NCI-H774 (cell line): ENCODE results near the gene YPEL2.

Source experiments
- DNase-seq: peaks from one replicate; lab custom pipeline; 2025; lab: John Stamatoyannopoulos, UW

YPEL2 gene

GRCh38 chr17:59357219-59357697 is 25.8 kb downstream of the YPEL2 start:
- no peak for DNase-seq

DNA sequence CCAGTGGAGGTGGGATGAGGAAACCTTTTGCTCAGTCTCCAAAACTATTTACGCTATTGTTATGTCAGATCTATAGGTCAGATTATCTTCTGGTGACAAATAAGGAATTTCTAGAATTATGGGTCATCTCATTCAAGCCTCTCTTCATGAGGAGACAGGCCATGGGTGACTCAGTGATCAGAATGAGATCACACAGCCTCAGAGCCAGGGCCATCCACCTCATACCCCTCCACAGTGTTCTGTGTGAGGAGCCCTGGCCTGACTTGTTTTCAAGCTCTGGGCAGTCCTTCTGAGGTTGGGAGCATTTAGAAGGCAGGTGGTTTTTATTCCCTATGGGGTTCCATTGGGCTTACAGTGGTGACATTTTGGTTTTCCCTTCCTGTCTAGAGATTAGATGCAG is 26.5 kb downstream of the YPEL2 start:
- DNase-seq: no peak

GRCh38 chr17:59361386-59361785 is 29.9 kb downstream of the YPEL2 start:
- no peak for DNase-seq

DNA sequence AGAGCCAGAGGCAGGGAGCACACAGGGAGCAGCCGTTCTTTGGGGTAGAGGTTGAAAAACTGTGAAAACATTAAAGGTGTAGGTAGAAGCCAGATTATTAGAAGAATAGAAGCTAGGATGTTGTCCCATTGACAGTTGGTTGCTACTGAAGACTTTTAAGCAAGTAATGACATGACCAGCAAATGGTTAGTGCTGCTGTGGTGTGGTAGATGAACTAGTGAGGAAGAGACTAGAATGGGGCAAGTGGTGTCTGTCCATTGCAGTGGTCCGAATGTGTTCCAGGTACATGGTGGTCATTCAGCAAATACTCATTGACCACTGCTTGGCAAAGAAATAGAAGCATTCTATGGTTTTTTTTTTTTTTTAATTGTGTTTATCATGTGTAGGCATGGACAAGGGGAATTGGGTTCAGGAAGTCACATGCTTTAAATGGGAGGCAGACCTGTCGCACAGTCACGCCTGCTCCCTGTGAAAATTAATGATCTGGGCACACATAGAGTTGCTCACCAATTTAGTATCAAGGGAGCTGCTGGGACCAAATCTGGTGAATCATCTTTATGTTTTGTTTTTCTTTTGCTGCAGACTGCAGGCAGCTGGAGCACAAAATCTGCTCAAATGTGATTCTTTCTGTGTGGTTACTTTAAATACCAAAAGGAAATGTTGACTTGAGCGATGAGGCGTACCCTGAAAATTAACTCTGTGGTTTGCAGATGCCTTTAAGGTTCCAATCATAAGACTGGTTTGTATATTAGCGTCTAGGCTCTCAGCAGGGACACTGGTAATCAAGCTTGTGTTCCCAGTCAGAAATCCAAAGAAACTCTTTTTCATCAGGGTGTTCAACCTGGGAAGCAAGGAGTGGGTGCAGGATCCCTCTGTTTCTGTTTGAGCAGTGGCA is 30.7 kb downstream of the YPEL2 start:
- DNase-seq: peak; percentile 36

GRCh38 chr17:59362811-59363205 is 31.4 kb downstream of the YPEL2 start:
- no peak for DNase-seq

DNA sequence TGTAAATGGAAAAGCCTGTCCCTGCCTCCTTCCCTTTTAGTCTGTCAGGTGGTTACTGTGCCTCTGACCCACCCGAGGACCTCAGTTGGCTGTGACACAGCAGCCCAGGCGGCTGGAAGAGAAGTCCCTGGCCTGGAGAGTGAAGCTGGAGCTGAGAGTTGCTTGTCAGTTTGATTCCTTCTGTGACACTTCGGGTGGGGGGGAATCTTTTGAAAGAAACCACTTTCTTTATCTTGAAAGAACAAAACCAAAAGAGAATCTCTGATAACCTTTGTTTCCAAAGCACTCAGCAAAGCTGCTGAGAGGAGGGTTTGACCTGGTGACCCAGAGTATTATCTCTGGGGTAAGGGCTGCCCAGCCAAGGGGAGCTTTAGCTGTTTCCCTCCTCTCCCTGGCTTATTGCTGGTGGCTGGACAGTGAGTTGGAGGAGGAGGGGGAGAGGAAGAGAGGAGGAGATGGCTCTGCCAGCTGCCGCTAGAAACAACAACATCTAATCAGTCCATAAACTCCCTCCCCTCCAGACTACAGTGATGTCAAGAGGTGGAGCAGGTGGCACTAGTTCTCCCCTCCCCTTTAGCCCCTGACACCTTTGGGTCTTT is 34.0 kb downstream of the YPEL2 start:
- peak; percentile 25 for DNase-seq

- peak; percentile 19 for DNase-seq
Measured at GRCh38 chr17:59366040-59366757, 34.7 kb downstream of the YPEL2 start.

GRCh38 chr17:59366773-59367656 is 35.6 kb downstream of the YPEL2 start:
- peak; percentile 88 for DNase-seq

GRCh38 chr17:59367657-59368045 is 36.2 kb downstream of the YPEL2 start:
- no peak for DNase-seq

DNA sequence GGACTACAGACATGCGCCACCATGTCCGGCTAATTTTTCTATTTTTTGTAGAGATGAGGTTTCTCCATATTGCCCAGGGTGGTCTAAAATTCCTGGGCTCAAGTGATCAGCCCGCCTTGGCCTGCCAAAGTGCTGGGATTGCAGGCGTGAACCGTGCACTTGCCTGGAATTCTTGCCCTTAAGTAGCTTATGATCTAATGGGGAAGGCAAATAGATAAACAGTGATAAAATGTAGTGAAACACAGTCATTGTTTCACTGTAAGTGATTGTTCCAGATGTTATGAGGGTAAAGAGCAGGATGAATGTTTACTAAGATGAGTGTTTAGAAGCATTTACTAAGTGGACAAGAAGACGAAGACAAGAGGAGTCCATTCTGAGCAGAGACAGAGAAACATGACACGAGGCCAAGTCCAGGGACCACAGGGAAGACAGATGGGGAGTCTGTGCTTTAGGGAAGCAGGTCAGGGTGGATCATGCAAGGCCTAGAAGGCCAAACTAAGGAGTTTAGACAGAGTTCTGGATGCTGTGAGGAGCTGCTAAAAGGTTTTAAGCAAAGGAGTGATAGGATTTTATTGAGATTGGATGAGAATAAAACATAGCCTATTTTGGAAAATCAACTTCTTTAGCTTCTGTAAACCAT is 36.9 kb downstream of the YPEL2 start:
- no peak for DNase-seq

GRCh38 chr17:59369031-59369975 is 37.8 kb downstream of the YPEL2 start:
- no peak for DNase-seq

DNA sequence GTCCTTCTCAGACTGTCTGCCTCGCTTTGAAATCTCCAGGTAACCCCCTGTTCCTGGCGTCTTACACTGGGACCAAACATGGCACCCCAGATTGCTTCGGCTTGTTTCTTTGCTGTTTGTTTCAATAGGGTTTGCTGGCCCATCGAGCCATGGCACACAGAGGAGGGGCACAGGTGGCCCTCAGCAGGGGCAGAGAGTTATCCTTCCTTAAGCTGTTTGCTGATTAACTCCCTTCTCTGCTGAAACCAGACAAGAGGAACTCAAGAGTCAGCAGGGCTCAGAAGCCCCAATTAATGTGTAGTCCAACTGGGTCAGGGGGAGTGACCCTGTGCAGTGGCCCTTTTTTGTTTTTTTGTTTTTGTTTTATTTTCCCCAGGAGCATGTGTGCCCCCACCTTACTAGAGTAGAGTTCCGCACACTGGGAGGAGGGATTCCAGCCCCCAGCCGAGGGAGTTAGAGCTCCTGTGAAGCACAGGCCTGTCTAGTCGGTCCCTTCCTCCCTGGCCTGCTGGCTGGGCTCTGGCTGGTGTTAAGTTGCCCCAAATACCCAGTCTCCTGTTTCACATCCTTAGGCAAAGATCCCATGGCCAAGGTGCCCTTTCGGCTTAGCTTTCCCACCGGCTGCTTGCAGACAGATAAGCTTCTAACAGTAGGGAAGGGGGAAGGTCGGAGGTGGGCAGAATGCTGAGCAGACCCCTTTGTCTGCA is 39.3 kb downstream of the YPEL2 start:
- no peak for DNase-seq

DNA sequence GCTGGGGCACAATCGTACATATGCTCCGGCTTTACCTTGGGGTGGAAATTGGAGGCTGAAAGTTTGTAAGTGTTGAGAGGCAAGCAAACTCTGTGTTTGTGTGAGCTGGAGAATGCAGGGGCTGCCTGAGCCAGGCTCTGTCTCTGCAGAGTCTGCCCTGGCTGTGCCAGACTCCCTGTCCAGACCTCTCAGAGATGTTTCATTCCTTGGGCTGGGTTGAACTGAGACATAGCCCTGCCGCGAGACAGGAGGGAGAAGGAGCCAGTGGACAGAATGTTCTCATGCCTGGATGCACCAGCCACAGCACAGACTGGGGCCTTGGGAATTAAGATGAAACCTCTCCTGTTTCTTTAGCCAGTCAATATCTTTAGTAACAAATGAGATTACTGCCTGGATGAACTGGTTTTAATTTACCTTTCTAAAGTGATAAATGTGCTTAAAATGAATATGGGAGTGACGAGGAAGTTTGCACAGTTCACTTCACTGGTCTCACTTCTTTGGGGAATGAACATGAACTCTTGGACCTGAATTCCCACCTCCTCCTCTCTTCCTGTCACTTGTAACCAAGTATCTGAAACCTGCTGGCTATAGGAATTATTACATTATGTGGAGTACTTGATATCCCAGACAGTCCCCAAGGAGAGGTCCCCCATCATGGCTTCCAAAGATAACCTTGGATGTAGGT is 40.1 kb downstream of the YPEL2 start:
- no peak for DNase-seq

GRCh38 chr17:59372138-59372751 is 40.8 kb downstream of the YPEL2 start:
- no peak for DNase-seq

GRCh38 chr17:59373882-59374495 is 42.5 kb downstream of the YPEL2 start:
- DNase-seq: no peak

DNA sequence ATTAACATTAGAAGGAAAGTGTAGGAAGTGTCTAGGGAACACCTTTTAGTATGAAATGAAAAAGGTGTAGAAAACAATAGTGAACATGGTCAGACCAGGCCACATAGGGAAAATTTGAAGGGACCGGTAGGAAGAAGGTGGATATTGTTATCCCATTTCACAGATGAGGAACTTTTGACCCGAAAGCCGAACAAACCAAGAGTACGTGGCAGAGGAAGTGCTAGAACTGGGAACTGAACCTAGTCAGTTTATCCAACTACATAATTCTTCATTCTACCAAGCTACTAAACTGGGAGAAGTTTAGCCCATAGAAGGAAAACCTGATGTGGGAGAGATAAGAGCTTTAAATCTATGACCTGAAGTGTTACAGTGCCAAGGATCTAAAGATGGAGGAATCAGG is 43.2 kb downstream of the YPEL2 start:
- DNase-seq: no peak

DNA sequence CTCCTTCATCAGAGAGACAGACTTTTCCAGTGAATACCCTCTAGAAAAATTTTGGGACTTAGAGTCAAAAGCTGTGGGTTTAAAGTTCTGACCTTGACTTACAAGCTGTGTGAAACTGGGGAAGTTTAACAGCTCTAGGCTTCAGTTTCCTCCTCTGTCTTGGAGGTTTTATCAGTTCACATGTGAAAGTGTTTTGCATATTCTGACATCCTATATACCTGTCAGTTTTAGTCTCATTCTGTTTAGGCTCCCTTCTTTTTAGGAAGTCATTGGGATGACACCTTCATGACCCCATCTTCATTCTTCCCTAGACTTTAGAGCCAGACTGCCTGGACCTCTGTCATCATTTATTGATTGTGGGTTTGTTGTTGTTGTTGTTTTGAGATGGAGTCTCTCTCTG is 44.4 kb downstream of the YPEL2 start:
- DNase-seq: no peak

GRCh38 chr17:59376506-59376905 is 45.1 kb downstream of the YPEL2 start:
- no peak for DNase-seq
